Neural progenitor cell (in vitro differentiated cells): ENCODE data around the gene MAPK9.

Experiments used
- EZH2 ChIP-seq: fragments of 200-600 bp; sonication (generic); IDR thresholded peaks from 2 replicates; pipeline ENCODE4 v1.6.1; 2017; ENCODE audit warnings: antibody characterized with exemption, mild to moderate bottlenecking, moderate library complexity
- EZH2phosphoT487 ChIP-seq: fragments of 200-600 bp; sonication (generic); IDR thresholded peaks from 2 replicates; pipeline ENCODE4 v1.6.1; 2017; ENCODE audit warnings: antibody characterized with exemption
- TF ChIP-seq, protein P1 (sequence below): fragments of 200-600 bp; sonication (generic); IDR thresholded peaks from 2 replicates; pipeline ENCODE4 v1.5.1; 2017; ENCODE audit warnings: antibody characterized with exemption, mild to moderate bottlenecking

DNA sequence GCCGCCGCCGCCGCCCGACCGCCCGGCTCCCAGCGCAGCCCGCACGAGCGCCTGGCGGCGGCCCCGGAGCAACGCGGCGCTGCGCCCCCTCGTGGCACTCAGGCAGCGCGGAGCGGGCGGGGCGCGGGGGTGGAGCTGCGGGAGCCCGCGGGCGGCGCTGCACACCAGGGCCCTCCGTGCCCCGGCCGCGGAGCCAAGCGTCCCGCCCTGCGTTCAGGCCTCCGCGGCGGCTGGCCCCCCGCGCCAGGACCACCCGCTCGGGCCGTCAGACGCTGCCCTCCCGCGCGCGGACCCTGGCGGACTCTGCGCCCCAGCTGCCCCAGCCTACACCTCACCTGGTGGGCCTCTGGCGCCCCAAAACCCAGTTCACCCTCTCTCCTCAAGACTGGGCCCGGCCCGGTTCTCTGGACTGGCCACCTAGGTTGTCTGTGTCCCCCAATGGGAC is 82.7 kb downstream of the MAPK9 start, which contains the start of gene RASGEF1C:
- TF ChIP-seq, protein P1, sequence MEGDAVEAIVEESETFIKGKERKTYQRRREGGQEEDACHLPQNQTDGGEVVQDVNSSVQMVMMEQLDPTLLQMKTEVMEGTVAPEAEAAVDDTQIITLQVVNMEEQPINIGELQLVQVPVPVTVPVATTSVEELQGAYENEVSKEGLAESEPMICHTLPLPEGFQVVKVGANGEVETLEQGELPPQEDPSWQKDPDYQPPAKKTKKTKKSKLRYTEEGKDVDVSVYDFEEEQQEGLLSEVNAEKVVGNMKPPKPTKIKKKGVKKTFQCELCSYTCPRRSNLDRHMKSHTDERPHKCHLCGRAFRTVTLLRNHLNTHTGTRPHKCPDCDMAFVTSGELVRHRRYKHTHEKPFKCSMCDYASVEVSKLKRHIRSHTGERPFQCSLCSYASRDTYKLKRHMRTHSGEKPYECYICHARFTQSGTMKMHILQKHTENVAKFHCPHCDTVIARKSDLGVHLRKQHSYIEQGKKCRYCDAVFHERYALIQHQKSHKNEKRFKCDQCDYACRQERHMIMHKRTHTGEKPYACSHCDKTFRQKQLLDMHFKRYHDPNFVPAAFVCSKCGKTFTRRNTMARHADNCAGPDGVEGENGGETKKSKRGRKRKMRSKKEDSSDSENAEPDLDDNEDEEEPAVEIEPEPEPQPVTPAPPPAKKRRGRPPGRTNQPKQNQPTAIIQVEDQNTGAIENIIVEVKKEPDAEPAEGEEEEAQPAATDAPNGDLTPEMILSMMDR, result peak; percentile 47
- TF ChIP-seq EZH2phosphoT487, result no peak
- no peak for TF ChIP-seq EZH2
